NB4 (cell line): ENCODE measurements around the gene ARMC9.

Experiments
- DNase-seq: peaks from one replicate; pipeline ENCODE4 v3.0.0; 2010; ENCODE audit warnings: low read depth
- H3K4me3 ChIP-seq: one replicate; pipeline ENCODE4 v1.5.1; 2011; ENCODE audit warnings: mild to moderate bottlenecking, low read depth, low read length, moderate library complexity
- MYC ChIP-seq: IDR thresholded peaks from 2 replicates; pipeline ENCODE4 v1.6.1; 2011; ENCODE audit warnings: low read depth, low read length
- POLR2A ChIP-seq: IDR thresholded peaks from 2 replicates; pipeline ENCODE4 v1.6.1; 2011; ENCODE audit warnings: mild to moderate bottlenecking; ENCODE audit not compliant: insufficient read length; ENCODE audit errors: extremely low read depth
- TF ChIP-seq, protein P1 (sequence below): IDR thresholded peaks from one replicate; pipeline ENCODE4 v1.5.1; 2012; ENCODE audit warnings: low read depth, low read length
- TF ChIP-seq, protein P2 (sequence below): IDR thresholded peaks from 2 replicates; pipeline ENCODE4 v1.6.1; 2011; ENCODE audit warnings: low read depth, low read length

Gene ARMC9, protein sequence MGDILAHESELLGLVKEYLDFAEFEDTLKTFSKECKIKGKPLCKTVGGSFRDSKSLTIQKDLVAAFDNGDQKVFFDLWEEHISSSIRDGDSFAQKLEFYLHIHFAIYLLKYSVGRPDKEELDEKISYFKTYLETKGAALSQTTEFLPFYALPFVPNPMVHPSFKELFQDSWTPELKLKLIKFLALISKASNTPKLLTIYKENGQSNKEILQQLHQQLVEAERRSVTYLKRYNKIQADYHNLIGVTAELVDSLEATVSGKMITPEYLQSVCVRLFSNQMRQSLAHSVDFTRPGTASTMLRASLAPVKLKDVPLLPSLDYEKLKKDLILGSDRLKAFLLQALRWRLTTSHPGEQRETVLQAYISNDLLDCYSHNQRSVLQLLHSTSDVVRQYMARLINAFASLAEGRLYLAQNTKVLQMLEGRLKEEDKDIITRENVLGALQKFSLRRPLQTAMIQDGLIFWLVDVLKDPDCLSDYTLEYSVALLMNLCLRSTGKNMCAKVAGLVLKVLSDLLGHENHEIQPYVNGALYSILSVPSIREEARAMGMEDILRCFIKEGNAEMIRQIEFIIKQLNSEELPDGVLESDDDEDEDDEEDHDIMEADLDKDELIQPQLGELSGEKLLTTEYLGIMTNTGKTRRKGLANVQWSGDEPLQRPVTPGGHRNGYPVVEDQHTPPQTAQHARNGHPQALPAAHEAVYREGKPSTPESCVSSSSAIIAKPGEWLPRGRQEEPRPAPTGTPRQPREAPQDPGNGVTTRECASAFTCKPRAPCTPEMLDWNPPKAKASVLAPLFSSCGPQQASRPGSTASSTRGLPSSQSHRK

DNA sequence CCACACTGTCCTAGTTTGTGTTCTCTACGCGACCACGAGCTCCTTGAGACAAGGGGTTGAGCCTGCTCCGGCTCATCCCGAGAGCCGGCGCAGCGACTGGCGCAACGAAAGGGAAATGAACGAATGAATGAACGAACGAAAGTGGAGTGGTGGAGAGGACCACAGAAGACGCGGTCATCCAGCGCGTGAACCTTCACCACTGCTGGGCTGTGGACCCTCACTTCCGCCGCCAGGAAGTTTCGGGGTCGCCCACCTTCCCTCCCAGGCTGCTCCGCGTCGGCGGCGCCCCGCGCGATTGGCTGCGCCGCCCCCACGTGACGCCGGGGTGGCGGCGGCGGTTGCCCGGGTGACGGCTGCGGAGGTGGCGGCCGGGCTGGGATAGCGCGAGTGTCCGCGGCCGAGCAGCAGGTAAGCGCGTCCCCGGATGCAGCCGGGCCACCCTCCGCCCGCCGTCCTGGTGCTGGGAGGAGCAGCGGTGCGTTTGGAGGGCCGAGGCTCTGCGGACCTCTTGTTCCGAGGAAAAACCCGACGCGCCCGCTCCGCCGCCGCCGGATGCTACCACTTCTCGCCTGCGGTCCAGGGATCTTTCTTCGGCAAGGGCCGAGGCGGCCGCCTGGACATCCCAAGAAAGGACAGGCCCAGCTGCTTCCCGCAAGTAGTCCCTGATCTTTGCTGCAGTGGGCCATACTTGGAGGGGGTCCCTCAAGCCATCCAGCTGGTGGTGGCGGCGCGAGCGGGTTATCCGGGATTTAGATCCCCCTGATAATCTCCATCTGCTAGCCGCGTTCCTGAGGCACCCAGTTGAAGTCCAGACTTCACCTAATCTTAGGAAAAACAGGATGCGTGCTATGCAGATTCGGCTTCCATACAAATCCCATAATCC is at the start of gene ARMC9:
Gene ARMC9 (plus strand): TSS at position 341 of the 883 bp plus-strand sequence. CDS start 7,608 bp downstream, outside the sequence.
- TF ChIP-seq, protein P1, sequence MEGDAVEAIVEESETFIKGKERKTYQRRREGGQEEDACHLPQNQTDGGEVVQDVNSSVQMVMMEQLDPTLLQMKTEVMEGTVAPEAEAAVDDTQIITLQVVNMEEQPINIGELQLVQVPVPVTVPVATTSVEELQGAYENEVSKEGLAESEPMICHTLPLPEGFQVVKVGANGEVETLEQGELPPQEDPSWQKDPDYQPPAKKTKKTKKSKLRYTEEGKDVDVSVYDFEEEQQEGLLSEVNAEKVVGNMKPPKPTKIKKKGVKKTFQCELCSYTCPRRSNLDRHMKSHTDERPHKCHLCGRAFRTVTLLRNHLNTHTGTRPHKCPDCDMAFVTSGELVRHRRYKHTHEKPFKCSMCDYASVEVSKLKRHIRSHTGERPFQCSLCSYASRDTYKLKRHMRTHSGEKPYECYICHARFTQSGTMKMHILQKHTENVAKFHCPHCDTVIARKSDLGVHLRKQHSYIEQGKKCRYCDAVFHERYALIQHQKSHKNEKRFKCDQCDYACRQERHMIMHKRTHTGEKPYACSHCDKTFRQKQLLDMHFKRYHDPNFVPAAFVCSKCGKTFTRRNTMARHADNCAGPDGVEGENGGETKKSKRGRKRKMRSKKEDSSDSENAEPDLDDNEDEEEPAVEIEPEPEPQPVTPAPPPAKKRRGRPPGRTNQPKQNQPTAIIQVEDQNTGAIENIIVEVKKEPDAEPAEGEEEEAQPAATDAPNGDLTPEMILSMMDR = no peak
- peak; percentile 77 for TF ChIP-seq POLR2A
- peak; percentile 65 for TF ChIP-seq MYC
- TF ChIP-seq, protein P2, sequence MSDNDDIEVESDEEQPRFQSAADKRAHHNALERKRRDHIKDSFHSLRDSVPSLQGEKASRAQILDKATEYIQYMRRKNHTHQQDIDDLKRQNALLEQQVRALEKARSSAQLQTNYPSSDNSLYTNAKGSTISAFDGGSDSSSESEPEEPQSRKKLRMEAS = peak; percentile 92
- peak; percentile 83 for DNase-seq
- H3K4me3 ChIP-seq = peak within 1 kb of the TSS; percentile 94

DNA sequence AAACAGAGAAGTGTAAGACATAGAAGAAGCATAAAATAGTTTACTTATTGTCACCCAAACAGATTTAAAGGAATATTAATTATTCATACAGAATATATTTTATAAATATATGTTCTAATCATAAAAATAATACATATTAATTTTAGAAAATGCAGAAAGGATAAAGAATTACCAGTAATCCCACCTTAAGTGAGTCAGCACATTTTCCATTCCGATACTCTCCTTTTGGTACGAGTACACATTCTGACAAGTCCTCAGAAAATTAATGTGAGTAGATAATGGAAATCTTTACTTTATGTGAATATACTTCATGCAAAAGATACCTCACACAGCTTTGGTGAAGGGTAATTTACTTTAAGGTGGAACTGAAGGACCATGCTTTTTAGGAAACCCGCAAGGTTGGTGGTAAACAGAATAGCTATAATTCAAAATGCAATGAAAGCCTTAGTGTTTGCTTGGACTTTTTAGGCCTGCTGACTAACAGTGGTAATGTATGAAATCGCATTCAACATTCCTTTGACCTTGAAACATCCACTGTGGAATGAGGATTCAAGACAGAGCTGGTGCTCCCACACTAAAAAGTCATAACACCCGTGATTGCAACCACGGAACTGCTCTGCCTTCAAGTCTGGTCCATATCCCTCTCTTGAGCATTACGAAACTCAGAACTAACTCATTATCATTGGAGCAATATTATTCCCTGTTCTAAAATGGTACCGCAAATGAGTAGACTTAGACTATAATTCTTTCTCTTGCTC is 45.5 kb upstream of the ARMC9 start:
- H3K4me3 ChIP-seq = no peak overlapping the region
- no peak for DNase-seq
- TF ChIP-seq POLR2A = no peak
- TF ChIP-seq, protein P1 = no peak
- TF ChIP-seq, protein P2 = no peak
- no peak for TF ChIP-seq MYC

DNA sequence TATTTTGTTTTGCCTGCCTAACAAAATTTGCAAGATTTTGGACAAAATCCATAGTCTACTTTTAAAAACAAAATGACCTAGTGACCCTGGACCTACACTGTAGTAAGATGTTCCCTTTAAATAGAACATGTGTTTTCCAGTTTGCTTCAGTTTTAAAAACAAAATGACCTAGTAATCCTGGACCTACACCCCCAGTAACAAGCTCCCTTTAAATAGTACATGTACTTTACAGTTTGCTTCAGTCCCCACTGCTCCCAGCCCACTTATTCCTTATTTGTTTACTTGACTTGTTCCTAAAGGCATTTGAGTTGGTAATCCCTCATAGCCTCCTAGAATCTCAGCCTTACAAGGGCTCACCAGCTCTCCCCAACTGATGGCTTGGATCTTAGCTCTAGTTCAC is 39.1 kb upstream of the ARMC9 start:
- H3K4me3 ChIP-seq = no peak overlapping the region
- no peak for DNase-seq
- TF ChIP-seq POLR2A = no peak
- TF ChIP-seq, protein P1 = no peak
- TF ChIP-seq, protein P2 = no peak
- TF ChIP-seq MYC = no peak

DNA sequence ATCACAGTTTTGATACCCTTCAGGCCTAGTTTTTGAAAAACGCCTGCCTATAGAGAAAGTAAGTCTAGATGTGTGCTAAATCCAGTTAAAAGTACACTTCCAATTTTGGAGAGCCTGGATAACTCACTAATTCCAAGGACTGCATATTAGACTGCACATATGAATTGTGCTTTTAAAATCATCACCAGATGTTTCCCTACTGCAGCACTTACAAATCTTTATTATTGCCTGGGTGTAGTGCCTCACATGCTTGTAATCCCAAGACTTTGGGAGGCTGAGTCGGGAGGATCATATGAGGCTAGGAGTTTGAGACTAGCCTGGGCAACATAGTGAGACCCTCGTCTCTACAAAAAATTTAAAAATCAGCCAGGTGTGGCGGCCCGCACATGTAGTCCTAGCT is 37.7 kb upstream of the ARMC9 start:
- no peak overlapping the region for H3K4me3 ChIP-seq
- TF ChIP-seq MYC (no peak), POLR2A (no peak)
- TF ChIP-seq, protein P1 = no peak
- TF ChIP-seq, protein P2 = no peak
- no peak for DNase-seq
